Neural progenitor cell (in vitro differentiated cells): ENCODE measurements around the gene DHRS9. TPM values are rescaled to one million over a fixed set of nuclear protein-coding genes. Genes with fewer than 3 reads are reported as not detected.

ENCODE experiments used
- DNase-seq: peaks from one replicate; pipeline ENCODE4 v3.0.0-alpha.2; 2016; ENCODE audit warnings: low spot score
- H2AFZ ChIP-seq: fragments of 200-600 bp; sonication (generic); replicated peaks from 2 replicates; pipeline ENCODE4 v1.6.1; 2016; ENCODE audit warnings: antibody characterized with exemption
- H3F3A ChIP-seq: fragments of 200-600 bp; sonication (generic); 2 replicates; pipeline ENCODE4 v1.6.1; 2016; ENCODE audit warnings: antibody characterized with exemption, low read depth
- H3K27ac ChIP-seq: fragments of 200-600 bp; sonication (generic); 2 replicates; pipeline ENCODE4 v1.5.1; 2016; ENCODE audit warnings: mild to moderate bottlenecking
- H3K27me3 ChIP-seq: fragments of 200-600 bp; sonication (generic); 2 replicates; pipeline ENCODE4 v1.6.1; 2016; ENCODE audit warnings: mild to moderate bottlenecking, moderate library complexity
- H3K36me3 ChIP-seq: fragments of 200-600 bp; sonication (generic); 2 replicates; pipeline ENCODE4 v1.5.1; 2016
- H3K4me1 ChIP-seq: fragments of 200-600 bp; sonication (generic); 2 replicates; pipeline ENCODE4 v1.6.1; 2016; ENCODE audit warnings: mixed run types
- H3K4me2 ChIP-seq: fragments of 200-600 bp; sonication (generic); 2 replicates; pipeline ENCODE4 v1.6.1; 2016
- H3K4me3 ChIP-seq: fragments of 200-600 bp; sonication (generic); 2 replicates; pipeline ENCODE4 v1.5.1; 2016
- H3K79me2 ChIP-seq: fragments of 200-600 bp; sonication (generic); 2 replicates; pipeline ENCODE4 v1.6.1; 2016; ENCODE audit warnings: low read depth
- H3K9ac ChIP-seq: fragments of 200-600 bp; sonication (generic); 2 replicates; pipeline ENCODE4 v1.6.1; 2016
- H3K9me3 ChIP-seq: fragments of 200-600 bp; sonication (generic); 2 replicates; pipeline ENCODE4 v1.5.1; 2016; ENCODE audit warnings: low read depth
- H4K20me1 ChIP-seq: fragments of 200-600 bp; sonication (generic); 2 replicates; pipeline ENCODE4 v1.6.1; 2016; ENCODE audit warnings: low read depth
- H3K27ac Mint-ChIP-seq: 3 replicates; pipeline ENCODE4 v1.8.0; 2021; ENCODE audit warnings: mixed read lengths
- H3K27me3 Mint-ChIP-seq: 2 replicates; pipeline ENCODE4 v1.8.0; 2022; ENCODE audit warnings: low read depth, mild to moderate bottlenecking, inconsistent platforms, moderate library complexity, mixed read lengths; ENCODE audit not compliant: insufficient read depth
- H3K36me3 Mint-ChIP-seq: 3 replicates; pipeline ENCODE4 v1.8.0; 2021; ENCODE audit warnings: mixed read lengths
- H3K4me1 Mint-ChIP-seq: 3 replicates; pipeline ENCODE4 v1.8.0; 2021; ENCODE audit warnings: mixed read lengths
- H3K4me3 Mint-ChIP-seq: 3 replicates; pipeline ENCODE4 v1.8.0; 2021; ENCODE audit warnings: mild to moderate bottlenecking, moderate library complexity, mixed read lengths
- H3K9me3 Mint-ChIP-seq: 3 replicates; pipeline ENCODE4 v1.8.0; 2020; ENCODE audit warnings: mixed read lengths
- EZH2 ChIP-seq: fragments of 200-600 bp; sonication (generic); IDR thresholded peaks from 2 replicates; pipeline ENCODE4 v1.6.1; 2017; ENCODE audit warnings: antibody characterized with exemption, mild to moderate bottlenecking, moderate library complexity
- EZH2phosphoT487 ChIP-seq: fragments of 200-600 bp; sonication (generic); IDR thresholded peaks from 2 replicates; pipeline ENCODE4 v1.6.1; 2017; ENCODE audit warnings: antibody characterized with exemption
- total RNA-seq: library from RNA; depleted of rRNA; stranded (reverse); fragments of >200 nt; gene quantifications from 2 replicates; pipeline ENCODE4 v1.2.3, GENCODE V29; 2015; ENCODE audit warnings: low replicate concordance
- TF ChIP-seq, protein P1 (sequence below): fragments of 200-600 bp; sonication (generic); IDR thresholded peaks from 2 replicates; pipeline ENCODE4 v1.5.1; 2017; ENCODE audit warnings: antibody characterized with exemption, mild to moderate bottlenecking

Gene DHRS9
- total RNA-seq, 1 donor from 2014 or later = not detected

DNA sequence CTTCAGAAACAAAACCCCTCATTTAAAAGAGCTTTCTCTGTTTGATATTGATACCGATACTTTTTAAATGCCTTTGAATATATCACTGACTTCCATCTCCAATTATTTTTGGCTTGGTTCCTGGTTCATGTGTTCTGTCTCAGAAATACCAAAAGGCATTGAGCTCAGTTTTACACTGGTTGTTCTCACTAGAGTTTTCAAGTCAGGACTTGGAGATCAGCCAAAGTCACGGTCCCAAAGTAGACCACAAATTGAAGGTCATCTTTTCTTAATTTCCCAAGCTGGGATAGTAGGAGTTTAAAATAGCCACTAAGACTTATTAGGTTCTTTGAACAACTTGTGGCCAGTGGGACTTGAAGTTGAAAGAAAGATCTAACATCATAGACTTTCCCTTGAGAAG is 24.2 kb downstream of the DHRS9 start:
- no peak overlapping the region for H3K4me3 Mint-ChIP-seq
- Histone ChIP-seq H3F3A (no peaks in the 10 kb centered on the region), H2AFZ (no peak overlapping the region), H3K9me3 (no peaks in the 10 kb centered on the region), H4K20me1 (no peaks in the 10 kb centered on the region), H3K27me3 (peaks cover 88% of the 10 kb centered on the region), H3K36me3 (no peaks in the 10 kb centered on the region), H3K79me2 (no peaks in the 10 kb centered on the region), H3K27ac (no peak overlapping the region), H3K4me1 (no peaks in the 10 kb centered on the region), H3K9ac (no peak overlapping the region), H3K4me3 (no peak overlapping the region), H3K4me2 (no peak overlapping the region)
- H3K4me1 Mint-ChIP-seq = peaks cover 7% of the 10 kb centered on the region
- no peak overlapping the region for H3K27ac Mint-ChIP-seq
- peaks cover 2% of the 10 kb centered on the region for H3K27me3 Mint-ChIP-seq
- DNase-seq = no peak
- no peaks in the 10 kb centered on the region for H3K9me3 Mint-ChIP-seq
- TF ChIP-seq EZH2phosphoT487 (no peak), EZH2 (no peak)
- TF ChIP-seq, protein P1, sequence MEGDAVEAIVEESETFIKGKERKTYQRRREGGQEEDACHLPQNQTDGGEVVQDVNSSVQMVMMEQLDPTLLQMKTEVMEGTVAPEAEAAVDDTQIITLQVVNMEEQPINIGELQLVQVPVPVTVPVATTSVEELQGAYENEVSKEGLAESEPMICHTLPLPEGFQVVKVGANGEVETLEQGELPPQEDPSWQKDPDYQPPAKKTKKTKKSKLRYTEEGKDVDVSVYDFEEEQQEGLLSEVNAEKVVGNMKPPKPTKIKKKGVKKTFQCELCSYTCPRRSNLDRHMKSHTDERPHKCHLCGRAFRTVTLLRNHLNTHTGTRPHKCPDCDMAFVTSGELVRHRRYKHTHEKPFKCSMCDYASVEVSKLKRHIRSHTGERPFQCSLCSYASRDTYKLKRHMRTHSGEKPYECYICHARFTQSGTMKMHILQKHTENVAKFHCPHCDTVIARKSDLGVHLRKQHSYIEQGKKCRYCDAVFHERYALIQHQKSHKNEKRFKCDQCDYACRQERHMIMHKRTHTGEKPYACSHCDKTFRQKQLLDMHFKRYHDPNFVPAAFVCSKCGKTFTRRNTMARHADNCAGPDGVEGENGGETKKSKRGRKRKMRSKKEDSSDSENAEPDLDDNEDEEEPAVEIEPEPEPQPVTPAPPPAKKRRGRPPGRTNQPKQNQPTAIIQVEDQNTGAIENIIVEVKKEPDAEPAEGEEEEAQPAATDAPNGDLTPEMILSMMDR = no peak
- H3K36me3 Mint-ChIP-seq = no peaks in the 10 kb centered on the region

DNA sequence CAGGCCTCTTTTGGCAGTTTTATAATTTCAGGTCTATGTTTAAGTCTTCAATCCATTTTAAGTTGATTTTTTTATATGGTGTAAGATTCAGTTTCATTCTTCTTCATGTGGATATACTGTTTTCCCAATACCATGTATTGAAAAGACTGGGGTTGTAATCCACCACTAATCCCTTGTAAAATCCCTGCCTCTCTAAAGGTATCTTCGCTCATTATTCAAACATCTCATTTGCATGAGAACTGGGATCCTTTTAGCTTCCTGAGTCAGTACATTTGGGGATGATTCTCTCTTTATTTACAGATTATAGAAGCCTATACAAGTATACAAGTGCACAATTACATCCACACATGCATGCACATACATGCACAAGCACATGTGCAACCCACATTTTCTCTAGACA is 25.3 kb downstream of the DHRS9 start:
- peak; percentile 45 for DNase-seq
- H3K27me3 Mint-ChIP-seq = peaks cover 2% of the 10 kb centered on the region
- H3K27me3 ChIP-seq = peaks cover 98% of the 10 kb centered on the region
- H3K4me3 ChIP-seq = no peak overlapping the region
- H3K4me1 ChIP-seq = no peaks in the 10 kb centered on the region
- no peak overlapping the region for H3K27ac ChIP-seq
- H3K36me3 ChIP-seq = no peaks in the 10 kb centered on the region
- H3K4me1 Mint-ChIP-seq = no peaks in the 10 kb centered on the region
- no peaks in the 10 kb centered on the region for H3K36me3 Mint-ChIP-seq
- H3K4me2 ChIP-seq = no peak overlapping the region
- no peaks in the 10 kb centered on the region for H3K9me3 Mint-ChIP-seq
- no peaks in the 10 kb centered on the region for H3K79me2 ChIP-seq
- H4K20me1 ChIP-seq = no peaks in the 10 kb centered on the region
- H3K4me3 Mint-ChIP-seq = no peak overlapping the region
- no peak overlapping the region for H3K9ac ChIP-seq
- H2AFZ ChIP-seq = no peak overlapping the region
- no peak overlapping the region for H3K27ac Mint-ChIP-seq
- no peaks in the 10 kb centered on the region for H3F3A ChIP-seq
- H3K9me3 ChIP-seq = no peaks in the 10 kb centered on the region
- TF ChIP-seq, protein P1 = no peak
- TF ChIP-seq EZH2phosphoT487 (peak; percentile 84), EZH2 (no peak)

DNA sequence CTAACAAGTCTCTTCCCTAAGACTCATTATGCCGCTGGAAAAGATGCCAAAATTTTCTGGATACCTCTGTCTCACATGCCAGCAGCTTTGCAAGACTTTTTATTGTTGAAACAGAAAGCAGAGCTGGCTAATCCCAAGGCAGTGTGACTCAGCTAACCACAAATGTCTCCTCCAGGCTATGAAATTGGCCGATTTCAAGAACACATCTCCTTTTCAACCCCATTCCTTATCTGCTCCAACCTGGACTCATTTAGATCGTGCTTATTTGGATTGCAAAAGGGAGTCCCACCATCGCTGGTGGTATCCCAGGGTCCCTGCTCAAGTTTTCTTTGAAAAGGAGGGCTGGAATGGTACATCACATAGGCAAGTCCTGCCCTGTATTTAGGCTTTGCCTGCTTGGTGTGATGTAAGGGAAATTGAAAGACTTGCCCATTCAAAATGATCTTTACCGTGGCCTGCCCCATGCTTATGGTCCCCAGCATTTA is 26.3 kb downstream of the DHRS9 start:
- Mint-ChIP-seq H3K4me3 (no peak overlapping the region), H3K27ac (no peak overlapping the region), H3K9me3 (no peaks in the 10 kb centered on the region), H3K4me1 (no peaks in the 10 kb centered on the region), H3K36me3 (no peaks in the 10 kb centered on the region), H3K27me3 (peaks cover 2% of the 10 kb centered on the region)
- no peaks in the 10 kb centered on the region for H4K20me1 ChIP-seq
- H3K4me3 ChIP-seq = no peak overlapping the region
- H3K36me3 ChIP-seq = no peaks in the 10 kb centered on the region
- no peaks in the 10 kb centered on the region for H3K79me2 ChIP-seq
- H3K9ac ChIP-seq = no peak overlapping the region
- H3F3A ChIP-seq = no peaks in the 10 kb centered on the region
- no peak overlapping the region for H2AFZ ChIP-seq
- no peaks in the 10 kb centered on the region for H3K4me1 ChIP-seq
- no peak overlapping the region for H3K27ac ChIP-seq
- no peaks in the 10 kb centered on the region for H3K9me3 ChIP-seq
- H3K4me2 ChIP-seq = no peak overlapping the region
- TF ChIP-seq EZH2phosphoT487 (no peak), EZH2 (no peak)
- TF ChIP-seq, protein P1 = no peak
- DNase-seq = no peak
- H3K27me3 ChIP-seq = peaks cover 95% of the 10 kb centered on the region
